Stimulated activated CD4-positive, alpha-beta T cell treated with anti-CD3 and anti-CD28 coated beads, TNF-alpha, amount 100 ng/mL, for 24 hours (primary cell): ENCODE data around the gene H1-8.

Experiments used
- DNase-seq, 3 experiments: peaks; one replicate each; pipeline ENCODE4 v3.0.0-alpha.2; 2020; ENCODE audit warnings: low read depth in 3 of 3

Gene H1-8

GRCh38 chr3:129593595-129594339 lies 50.8 kb downstream of the H1-8 start:
- DNase-seq, result peak in 2 of 3 experiments; percentile 14 to 71

GRCh38 chr3:129594409-129594808 lies 51.4 kb downstream of the H1-8 start:
- DNase-seq, result no peak

- DNase-seq, result no peak
Measured at GRCh38 chr3:129594907-129595390, 52.0 kb downstream of the H1-8 start.

- DNase-seq, result no peak
Measured at GRCh38 chr3:129595544-129596193, 52.7 kb downstream of the H1-8 start.

GRCh38 chr3:129596194-129597086 lies 53.5 kb downstream of the H1-8 start:
- no peak for DNase-seq

GRCh38 chr3:129597087-129597999 lies 54.4 kb downstream of the H1-8 start:
- DNase-seq, result no peak

- DNase-seq, result no peak
Measured at GRCh38 chr3:129598000-129598381, 55.0 kb downstream of the H1-8 start.

GRCh38 chr3:129598484-129598883 lies 55.5 kb downstream of the H1-8 start:
- DNase-seq, result no peak

GRCh38 chr3:129599073-129599472 lies 56.1 kb downstream of the H1-8 start:
- no peak for DNase-seq

GRCh38 chr3:129599607-129600006 lies 56.6 kb downstream of the H1-8 start:
- no peak for DNase-seq

- DNase-seq, result no peak
Measured at GRCh38 chr3:129600348-129600747, 57.4 kb downstream of the H1-8 start.
